Testis (tissue), 3 donors: ENCODE data around the gene MZB1. TPM values are rescaled to one million over a fixed set of nuclear protein-coding genes. Genes with fewer than 3 reads are reported as not detected.
"Not testable (repeated sequence)": the region's sequence is repeated elsewhere in the genome, so short reads cannot be mapped to it uniquely, and the experiment has no call there.

Experiments
- DNase-seq: peaks from one replicate; pipeline ENCODE4 v3.0.0-alpha.2; 2019
- H3K27ac ChIP-seq, 2 donors: fragments of 200-600 bp; sonication (generic); one replicate each; pipeline ENCODE4 v1.5.1; 2019
- H3K27me3 ChIP-seq: fragments of 200-600 bp; sonication (generic); one replicate; pipeline ENCODE4 v1.5.1; 2019
- H3K36me3 ChIP-seq: fragments of 200-600 bp; sonication (generic); one replicate; pipeline ENCODE4 v1.5.1; 2017; ENCODE audit warnings: low read depth; ENCODE audit errors: missing control alignments
- H3K4me1 ChIP-seq: fragments of 200-600 bp; sonication (generic); one replicate; pipeline ENCODE4 v1.5.1; 2019
- H3K4me3 ChIP-seq, 2 donors: fragments of 200-600 bp; sonication (generic); one replicate each; pipeline ENCODE4 v1.5.1; 2017 to 2019
- H3K9me3 ChIP-seq: fragments of 200-600 bp; sonication (generic); one replicate; pipeline ENCODE4 v1.5.1; 2017
- CTCF ChIP-seq, 3 experiments: fragments of 450-650 bp in 2 of 3; fragments of 200-600 bp in 1 of 3; sonication (generic) in 1 of 3; IDR thresholded peaks; one replicate each; pipeline ENCODE4 v1.5.1; 2016 to 2019; ENCODE audit warnings: antibody characterized with exemption in 3 of 3, mild to moderate bottlenecking in 2 of 3, moderate library complexity in 1 of 3
- POLR2A ChIP-seq: fragments of 450-650 bp; IDR thresholded peaks from one replicate; pipeline ENCODE4 v1.6.1; 2017; ENCODE audit warnings: antibody characterized with exemption, mild to moderate bottlenecking, moderate library complexity
- WGBS, 2 donors: methylation state at CpG; one replicate each; pipeline ENCODE4 v1.1.5; 2018; 5-methylcytosine and 5-hydroxymethylcytosine counted together
- intact Hi-C: fragments of 100-400 bp; cut with DNase I; formaldehyde crosslinking; loops from one replicate; pipeline ENCODE4 v1.15.1; 2023; ENCODE audit warnings: low total_unique reads
- polyA plus RNA-seq: library from polyadenylated mRNA; stranded (reverse); fragments of 350-450 nt; fragmentation: Illumina TruSeq; extraction: RNeasy Lipid Tissue Mini Kit (QIAGEN cat#74804); gene quantifications from one replicate; pipeline ENCODE4 v1.2.3, GENCODE V29; 2014; ENCODE audit warnings: low read depth, low replicate concordance; ENCODE audit not compliant: insufficient read depth
- total RNA-seq, 2 donors: library from RNA; depleted of rRNA; stranded (reverse); fragments of >200 nt; gene quantifications; one replicate each; pipeline ENCODE4 v1.2.3, GENCODE V29; 2016

Gene MZB1
- total and polyA plus RNA-seq, 3 donors from 2014 or later: 0.31 to 6.0 (median 0.94) TPM

GRCh38 chr5:139361835-139362429, 27.8 kb downstream of the MZB1 start:
- DNase-seq: no peak
- H3K4me1 ChIP-seq: no peaks in the 10 kb centered on the region
- TF ChIP-seq POLR2A (no peak), CTCF (IDR thresholded peaks at IDR 0.05) (no peak)
- H3K9me3 ChIP-seq: no peaks in the 10 kb centered on the region
- no peaks in the 10 kb centered on the region for H3K27me3 ChIP-seq
- no peak overlapping the region for H3K27ac ChIP-seq
- H3K36me3 ChIP-seq: no peaks in the 10 kb centered on the region
- WGBS, 2 donors: 84 to 90% methylated on average over 6 of the region's 6 CpGs
- no peak overlapping the region for H3K4me3 ChIP-seq
- intact Hi-C loops: no loop called here

- TF ChIP-seq POLR2A (no peak), CTCF (IDR thresholded peaks at IDR 0.05) (no peak)
- H3K9me3 ChIP-seq: no peaks in the 10 kb centered on the region
- no peak overlapping the region for H3K4me3 ChIP-seq
- DNase-seq: no peak
- intact Hi-C loops: no loop called here
- 83 to 94% methylated on average over 4 of the region's 4 CpGs for WGBS, 2 donors
- no peaks in the 10 kb centered on the region for H3K36me3 ChIP-seq
- H3K27ac ChIP-seq: no peak overlapping the region
- H3K4me1 ChIP-seq: no peaks in the 10 kb centered on the region
- H3K27me3 ChIP-seq: no peaks in the 10 kb centered on the region
Measured at GRCh38 chr5:139360384-139360783, 29.3 kb downstream of the MZB1 start.

GRCh38 chr5:139358064-139358463, 31.6 kb downstream of the MZB1 start:
- H3K4me1 ChIP-seq: no peaks in the 10 kb centered on the region
- H3K36me3 ChIP-seq: no peaks in the 10 kb centered on the region
- intact Hi-C loops: no loop called here
- TF ChIP-seq POLR2A: no peak
- no peak for TF ChIP-seq CTCF (IDR thresholded peaks at IDR 0.05)
- no peaks in the 10 kb centered on the region for H3K27me3 ChIP-seq
- no peaks in the 10 kb centered on the region for H3K9me3 ChIP-seq
- H3K4me3 ChIP-seq: no peak overlapping the region
- DNase-seq: no peak
- no peak overlapping the region for H3K27ac ChIP-seq

- H3K27ac ChIP-seq, intact Hi-C loops, H3K4me3 ChIP-seq, DNase-seq, H3K4me1 ChIP-seq, H3K36me3 ChIP-seq, H3K27me3 ChIP-seq, H3K9me3 ChIP-seq: not testable (repeated sequence)
- 90 to 95% methylated on average over 8 of the region's 8 CpGs for WGBS, 2 donors
Measured at GRCh38 chr5:139355900-139356299, 33.8 kb downstream of the MZB1 start.

- TF ChIP-seq POLR2A (no peak), CTCF (IDR thresholded peaks at IDR 0.05) (no peak)
- Histone ChIP-seq H3K9me3 (no peaks in the 10 kb centered on the region), H3K4me1 (no peaks in the 10 kb centered on the region), H3K36me3 (no peaks in the 10 kb centered on the region), H3K27ac (no peak overlapping the region), H3K27me3 (no peaks in the 10 kb centered on the region), H3K4me3 (no peak overlapping the region)
- 69 to 72% methylated on average over 3 of the region's 3 CpGs for WGBS, 2 donors
- intact Hi-C loops: no loop called here
- DNase-seq: no peak
Measured at GRCh38 chr5:139354186-139354585, 35.5 kb downstream of the MZB1 start.

- H3K27me3 ChIP-seq, intact Hi-C loops, H3K27ac ChIP-seq, H3K36me3 ChIP-seq, DNase-seq, H3K4me3 ChIP-seq, H3K4me1 ChIP-seq, H3K9me3 ChIP-seq: not testable (repeated sequence)
- 88 to 89% methylated on average over 9 of the region's 9 CpGs for WGBS, 2 donors
Measured at GRCh38 chr5:139347863-139348262, 41.9 kb downstream of the MZB1 start.

GRCh38 chr5:139345442-139345841, 44.3 kb downstream of the MZB1 start:
- H3K4me3 ChIP-seq, H3K9me3 ChIP-seq, H3K4me1 ChIP-seq, DNase-seq, H3K36me3 ChIP-seq, H3K27ac ChIP-seq, intact Hi-C loops, H3K27me3 ChIP-seq: not testable (repeated sequence)
- 87% methylated on average over 8 of the region's 8 CpGs for WGBS, 2 donors
